Bronchial epithelial cell (primary cell): Measurements from ENCODE around the gene LAMA2. TPM values are rescaled to one million over a fixed set of nuclear protein-coding genes. Genes with fewer than 3 reads are reported as not detected.

Source experiments
- DNase-seq: peaks from one replicate; pipeline ENCODE4 v3.0.0-alpha.2; 2010; ENCODE audit warnings: low read depth
- FAIRE-seq: peaks from 2 replicates; lab custom pipeline; 2011; peaks lifted over from hg19 to GRCh38; lab: Jason Lieb, UNC
- H3K27me3 ChIP-seq: 2 replicates; pipeline ENCODE4 v1.5.1; 2011; ENCODE audit warnings: low read length; ENCODE audit not compliant: control insufficient read depth, insufficient read depth
- H3K36me3 ChIP-seq: 2 replicates; pipeline ENCODE4 v1.5.1; 2011; ENCODE audit warnings: low read length; ENCODE audit not compliant: control insufficient read depth, insufficient read depth
- H3K4me3 ChIP-seq: 2 replicates; pipeline ENCODE4 v1.5.1; 2011; ENCODE audit warnings: mild to moderate bottlenecking, low read depth, low read length, control low read depth
- CTCF ChIP-seq: IDR thresholded peaks from 2 replicates; pipeline ENCODE4 v1.5.1; 2011; ENCODE audit warnings: mild to moderate bottlenecking, moderate library complexity, low read length, control low read depth, inconsistent platforms; ENCODE audit not compliant: insufficient read depth, severe bottlenecking
- total RNA-seq: library from RNA; depleted of rRNA; stranded (reverse); fragments of >200 nt; gene quantifications from 2 replicates; pipeline ENCODE4 v1.2.1, GENCODE V29; 2014

The LAMA2 gene
- total RNA-seq, 1 donor from 2014 or later, result 2.6 TPM

- DNase-seq (no peak), FAIRE-seq (no peak)
- Histone ChIP-seq H3K27me3 (no peaks in the 10 kb centered on the region), H3K4me3 (no peak overlapping the region), H3K36me3 (no peaks in the 10 kb centered on the region)
- TF ChIP-seq CTCF, result no peak
These were observed 473.2 kb downstream of the LAMA2 start for GRCh38 chr6:129356129-129356528.

GRCh38 chr6:129359811-129360681 lies 477.1 kb downstream of the LAMA2 start:
- Histone ChIP-seq H3K4me3 (no peak overlapping the region), H3K27me3 (no peaks in the 10 kb centered on the region), H3K36me3 (no peaks in the 10 kb centered on the region)
- no peak for FAIRE-seq
- no peak for DNase-seq
- TF ChIP-seq CTCF, result no peak

- Histone ChIP-seq H3K36me3 (no peaks in the 10 kb centered on the region), H3K27me3 (no peaks in the 10 kb centered on the region), H3K4me3 (no peak overlapping the region)
- no peak for TF ChIP-seq CTCF
- FAIRE-seq (no peak), DNase-seq (no peak)
These were observed 477.7 kb downstream of the LAMA2 start for GRCh38 chr6:129360682-129360955.

- FAIRE-seq (no peak), DNase-seq (no peak)
- no peak for TF ChIP-seq CTCF
- H3K27me3 ChIP-seq, result no peaks in the 10 kb centered on the region
- no peaks in the 10 kb centered on the region for H3K36me3 ChIP-seq
- no peak overlapping the region for H3K4me3 ChIP-seq
These were observed 481.1 kb downstream of the LAMA2 start for GRCh38 chr6:129364037-129364436.

- TF ChIP-seq CTCF, result no peak
- DNase-seq (no peak), FAIRE-seq (no peak)
- no peak overlapping the region for H3K4me3 ChIP-seq
- H3K27me3 ChIP-seq, result no peaks in the 10 kb centered on the region
- no peaks in the 10 kb centered on the region for H3K36me3 ChIP-seq
These were observed 481.8 kb downstream of the LAMA2 start for GRCh38 chr6:129364767-129365166.

GRCh38 chr6:129368076-129368475 lies 485.1 kb downstream of the LAMA2 start:
- no peaks in the 10 kb centered on the region for H3K36me3 ChIP-seq
- DNase-seq (no peak), FAIRE-seq (no peak)
- no peak overlapping the region for H3K4me3 ChIP-seq
- no peak for TF ChIP-seq CTCF
- H3K27me3 ChIP-seq, result no peaks in the 10 kb centered on the region
